ENCODE results near the gene LRTM1.

LRTM1 gene

GRCh38 chr3:54939557-54940300 is 11.9 kb upstream of the LRTM1 start:
- peak; percentile 59 for DNase-seq (ENCODE audit: low spot score)

- no peak for DNase-seq (ENCODE audit: low spot score)
Observed at GRCh38 chr3:54936561-54936960, 8.7 kb upstream of the LRTM1 start.

DNA sequence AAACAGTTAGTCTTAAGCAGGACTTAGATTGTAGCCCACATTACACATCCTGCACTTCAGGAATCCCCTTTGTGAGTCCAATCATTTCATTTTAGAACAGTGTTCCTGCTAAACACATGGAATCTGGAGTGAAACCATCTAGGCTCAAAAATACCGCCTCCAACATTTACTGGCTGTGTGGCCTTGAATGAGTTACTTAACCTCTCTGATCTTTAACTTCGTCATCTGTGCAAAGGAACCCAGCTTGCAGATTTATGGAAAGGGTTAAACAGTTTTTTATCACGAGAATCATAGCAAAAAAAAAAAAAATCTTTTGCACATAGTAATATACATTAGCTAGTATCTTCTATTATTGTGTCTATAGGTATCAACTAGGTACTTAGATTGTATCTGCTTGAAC is 8.0 kb upstream of the LRTM1 start:
- DNase-seq (ENCODE audit: low spot score), result no peak

- DNase-seq (ENCODE audit: low spot score), result no peak
Observed at GRCh38 chr3:54932606-54933005, 4.7 kb upstream of the LRTM1 start.

DNA sequence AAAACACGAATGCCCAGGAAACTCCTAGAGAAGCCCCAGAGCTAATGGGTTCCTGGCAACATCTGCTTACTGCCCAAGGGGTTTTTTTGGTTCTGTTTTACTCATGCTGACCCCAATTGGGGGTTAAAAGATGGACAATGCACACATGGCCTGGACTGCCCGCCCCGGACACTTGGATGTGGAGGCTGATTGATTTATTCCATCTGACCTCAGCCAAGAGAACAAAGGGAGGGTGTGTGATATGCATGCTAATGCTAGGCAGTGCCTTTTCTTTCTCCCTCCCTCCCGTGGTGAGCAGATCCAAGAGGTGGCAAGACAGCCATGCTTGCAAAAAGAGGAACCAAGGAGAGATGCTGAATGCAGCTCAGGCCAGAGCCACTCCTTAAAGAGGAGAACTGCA is 3.3 kb upstream of the LRTM1 start:
- no peak for DNase-seq (ENCODE audit: low spot score)

- no peak for DNase-seq (ENCODE audit: low spot score)
Observed at GRCh38 chr3:54918516-54918915, 9.3 kb downstream of the LRTM1 start.

GRCh38 chr3:54917862-54918261 is 10.0 kb downstream of the LRTM1 start:
- DNase-seq (ENCODE audit: low spot score), result no peak

DNA sequence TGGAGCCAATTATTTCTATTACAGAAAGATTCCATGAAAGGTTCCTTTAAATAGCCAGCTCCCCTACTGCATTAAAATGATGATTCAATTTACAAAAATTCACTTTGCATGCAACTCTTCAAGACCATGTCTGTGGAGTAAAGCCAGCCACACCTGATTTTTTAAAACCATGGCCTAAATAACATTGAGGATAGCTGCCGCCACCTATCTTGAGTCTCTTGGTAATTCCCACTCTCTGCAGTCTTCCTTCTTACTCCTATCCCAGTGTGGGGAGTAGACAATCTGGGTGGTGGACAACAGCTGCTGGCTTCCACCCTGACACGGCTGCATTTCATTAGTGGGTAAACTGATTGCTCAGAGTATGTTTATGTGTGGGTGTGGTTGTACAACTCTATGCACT is 10.7 kb downstream of the LRTM1 start:
- DNase-seq (ENCODE audit: low spot score), result peak; percentile 71

GRCh38 chr3:54916732-54917131 is 11.1 kb downstream of the LRTM1 start:
- peak; percentile 6 for DNase-seq (ENCODE audit: low spot score)

DNA sequence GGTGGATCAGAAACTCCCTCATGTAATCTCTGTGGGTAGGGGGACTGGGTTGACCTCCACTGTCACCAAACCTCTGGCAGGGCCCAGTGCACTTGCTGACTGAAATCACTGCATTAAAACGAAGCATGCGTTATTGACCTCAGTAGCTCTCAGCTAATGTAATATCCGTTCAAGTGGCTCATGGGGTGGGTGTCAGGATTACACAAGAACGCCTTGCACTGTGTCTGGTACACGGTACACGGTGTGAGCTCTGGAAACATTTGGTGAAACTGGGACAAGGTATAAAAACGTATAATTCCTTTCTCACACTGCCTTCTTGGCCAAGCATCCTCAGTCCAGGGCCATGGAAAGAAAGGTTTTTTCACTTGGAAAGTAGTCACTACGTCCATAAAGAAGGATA is 11.9 kb downstream of the LRTM1 start:
- DNase-seq (ENCODE audit: low spot score), result no peak

DNA sequence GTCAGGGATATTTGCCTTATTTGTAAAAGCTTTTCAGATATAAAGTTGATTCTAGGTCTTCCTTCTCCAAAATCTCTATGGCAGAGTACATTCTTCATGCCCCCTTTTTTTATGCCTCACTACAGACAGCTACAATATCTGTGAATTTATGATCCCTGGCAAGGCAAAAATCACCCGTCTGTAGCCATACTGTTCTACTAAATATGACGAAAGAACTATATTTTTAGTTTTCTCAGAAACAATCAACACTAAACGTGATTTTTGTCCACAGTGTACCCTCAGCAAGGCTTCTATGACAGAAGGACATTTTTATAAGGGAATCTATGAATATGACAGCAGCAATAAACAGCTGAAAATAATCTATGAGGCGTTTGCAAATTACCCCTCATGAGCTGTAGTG is 12.7 kb downstream of the LRTM1 start:
- DNase-seq (ENCODE audit: low spot score), result no peak

GRCh38 chr3:54914180-54914579 is 13.7 kb downstream of the LRTM1 start:
- no peak for DNase-seq (ENCODE audit: low spot score)

- DNase-seq (ENCODE audit: low spot score), result no peak
Observed at GRCh38 chr3:54909191-54909590, 18.7 kb downstream of the LRTM1 start.

- no peak for DNase-seq (ENCODE audit: low spot score)
Observed at GRCh38 chr3:54906763-54907162, 21.1 kb downstream of the LRTM1 start.

DNA sequence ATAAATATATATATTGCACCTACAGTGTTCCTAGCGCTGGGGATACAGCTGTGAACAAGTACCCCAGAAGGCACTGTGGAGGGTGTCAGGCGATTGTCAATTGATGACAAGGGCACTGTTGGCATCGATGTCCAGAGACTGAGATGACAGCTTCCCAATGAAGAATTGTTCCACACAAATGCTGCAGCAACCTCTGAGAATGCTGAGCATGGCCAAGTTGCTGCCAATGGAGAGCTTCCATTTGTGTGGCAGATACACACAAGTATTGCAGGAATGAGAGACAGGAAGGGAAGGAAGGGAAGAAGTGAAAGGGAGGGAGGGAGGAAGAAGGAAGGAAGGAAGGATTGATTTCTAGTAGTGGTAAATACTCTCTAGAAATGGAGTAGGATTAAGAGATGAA is 21.9 kb downstream of the LRTM1 start:
- no peak for DNase-seq (ENCODE audit: low spot score)

DNA sequence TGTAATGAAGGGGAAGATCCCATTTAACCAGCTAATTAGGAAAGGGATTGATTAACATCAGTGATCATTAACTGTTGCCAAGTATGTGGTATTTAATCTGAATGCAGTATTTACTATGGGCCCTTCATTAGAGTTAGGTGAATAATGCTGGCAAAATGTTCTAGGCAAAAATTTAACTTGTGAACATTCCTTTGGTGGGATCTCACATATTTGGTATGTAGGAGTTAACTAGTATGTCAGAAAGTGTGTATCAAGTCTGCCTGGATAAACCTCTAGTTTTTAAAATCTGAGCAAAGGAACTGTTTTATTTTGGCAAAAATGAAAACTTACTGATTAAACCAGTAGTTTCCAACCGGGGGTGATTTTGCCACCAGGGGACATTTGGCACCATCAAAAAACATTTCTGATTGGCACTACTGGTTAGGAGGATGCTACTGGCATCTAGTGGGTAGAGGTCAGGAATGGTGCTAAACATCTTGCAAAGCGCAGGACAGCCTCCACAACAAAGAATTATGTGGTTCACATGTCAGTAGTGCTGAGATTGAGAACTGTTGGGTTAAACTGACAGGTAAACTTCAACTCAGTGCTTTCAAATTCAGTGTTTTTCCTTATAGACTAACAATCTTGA is 22.5 kb downstream of the LRTM1 start:
- DNase-seq (ENCODE audit: low spot score), result peak; percentile 67

- no peak for DNase-seq (ENCODE audit: low spot score)
Observed at GRCh38 chr3:54901906-54902685, 25.8 kb downstream of the LRTM1 start.

GRCh38 chr3:54900838-54901591 is 26.8 kb downstream of the LRTM1 start:
- DNase-seq (ENCODE audit: low spot score), result peak; percentile 21

GRCh38 chr3:54899273-54899672 is 28.6 kb downstream of the LRTM1 start:
- no peak for DNase-seq (ENCODE audit: low spot score)

DNA sequence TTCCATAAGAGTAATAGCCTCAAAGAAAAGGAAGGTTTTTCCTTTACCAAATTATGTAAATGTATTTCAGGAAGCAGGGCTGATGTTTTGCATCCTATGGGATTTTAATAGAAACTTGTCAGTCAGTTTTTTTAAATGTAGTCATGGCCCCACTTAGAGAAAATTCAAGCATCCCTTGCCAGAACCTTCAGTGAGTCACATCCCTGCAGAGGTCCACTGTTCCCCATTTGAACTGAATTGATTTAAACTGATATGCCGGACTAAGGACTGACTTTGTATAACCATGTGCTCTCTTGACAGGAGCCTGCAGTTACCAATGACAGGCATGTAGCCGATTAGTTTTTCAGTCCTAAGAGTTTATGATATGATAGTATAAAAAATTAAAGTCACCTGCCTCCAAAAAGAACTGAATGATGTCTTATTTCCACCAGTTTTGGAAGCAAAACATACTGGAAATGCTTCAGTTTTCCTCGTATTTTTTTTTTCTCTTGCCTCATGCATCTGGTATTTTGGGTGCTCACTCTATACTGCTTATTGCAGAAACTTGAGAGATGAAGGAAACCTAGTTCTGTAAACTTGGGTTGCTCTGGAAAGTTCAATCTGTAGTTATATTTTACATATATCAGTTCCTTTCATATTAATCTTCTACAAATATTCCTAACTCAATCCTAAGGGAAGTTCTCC is 30.7 kb downstream of the LRTM1 start:
- peak; percentile 58 for DNase-seq (ENCODE audit: low spot score)

DNA sequence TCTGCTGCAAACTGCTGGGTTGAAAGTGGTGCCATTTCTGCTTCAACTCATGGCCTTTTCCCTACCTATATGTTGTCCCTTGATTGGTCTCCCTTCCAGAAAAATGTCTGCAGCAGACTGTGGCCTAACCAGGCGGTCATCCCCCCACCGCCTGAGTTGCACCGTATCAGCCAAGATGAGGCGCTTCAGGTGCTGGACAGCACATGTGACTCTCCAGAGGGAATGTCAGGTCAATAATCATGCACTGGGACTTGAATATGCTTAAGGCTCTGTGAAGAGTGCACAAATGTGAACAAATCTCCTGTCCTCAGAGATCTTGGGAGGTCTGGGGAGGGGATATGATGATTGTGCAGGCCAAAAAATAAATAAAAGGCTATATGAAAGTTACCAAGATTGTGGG is 32.2 kb downstream of the LRTM1 start:
- DNase-seq (ENCODE audit: low spot score), result no peak

DNA sequence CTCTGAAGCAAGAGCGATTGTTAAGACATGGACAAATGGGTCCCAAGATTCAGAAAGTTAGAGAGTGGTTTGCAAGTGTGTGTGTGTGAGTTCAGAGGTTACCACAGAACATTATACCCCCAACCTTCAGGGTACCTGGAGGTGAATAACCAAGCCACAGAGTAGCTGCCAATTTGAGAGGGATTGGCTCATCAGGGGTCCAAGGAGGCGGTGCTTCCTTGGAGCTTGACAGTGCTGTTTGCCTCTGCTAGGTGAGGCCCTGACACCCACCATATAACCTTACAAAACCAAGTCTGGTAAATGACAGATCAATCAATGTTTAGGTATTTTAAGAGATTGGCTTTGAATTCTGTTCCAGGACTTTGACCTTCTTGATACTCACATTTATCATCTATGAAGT is 35.7 kb downstream of the LRTM1 start:
- DNase-seq (ENCODE audit: low spot score), result no peak

All from AG08395 (cell line).